Keratinocyte (primary cell): Measurements from ENCODE around the gene TMC1. TPM values are rescaled to one million over a fixed set of nuclear protein-coding genes. Genes with fewer than 3 reads are reported as not detected.

Source experiments
- DNase-seq: peaks from one replicate; pipeline ENCODE4 v3.0.0-alpha.2; 2011; ENCODE audit warnings: low read depth, missing footprints, low spot score
- FAIRE-seq: peaks from 2 replicates; lab custom pipeline; 2011; peaks lifted over from hg19 to GRCh38; lab: Jason Lieb, UNC
- H2AFZ ChIP-seq: 2 replicates; pipeline ENCODE4 v1.6.0; 2012; ENCODE audit warnings: low read length, control low read depth, inconsistent platforms; ENCODE audit not compliant: control insufficient read depth
- H3K27ac ChIP-seq: 2 replicates; pipeline ENCODE4 v1.5.1; 2011; ENCODE audit warnings: low read length; ENCODE audit not compliant: control insufficient read depth, insufficient read depth
- H3K27me3 ChIP-seq: 3 replicates; pipeline ENCODE4 v1.6.0; 2011; ENCODE audit warnings: low read length; ENCODE audit not compliant: control insufficient read depth, insufficient read depth; ENCODE audit errors: extremely low read depth
- H3K36me3 ChIP-seq, 2 experiments: 2 replicates in 1 of 2; 3 replicates in 1 of 2; pipeline ENCODE4 v1.5.1; 2011; ENCODE audit warnings: low read length in 2 of 2, mild to moderate bottlenecking in 1 of 2; ENCODE audit not compliant: control insufficient read depth in 2 of 2, insufficient read depth in 2 of 2; ENCODE audit errors: extremely low read depth in 1 of 2
- H3K4me1 ChIP-seq: 3 replicates; pipeline ENCODE4 v1.5.1; 2011; ENCODE audit warnings: low read length; ENCODE audit not compliant: control insufficient read depth, insufficient read depth; ENCODE audit errors: extremely low read depth
- H3K4me2 ChIP-seq: 3 replicates; pipeline ENCODE4 v1.6.0; 2011; ENCODE audit warnings: low read depth, low read length; ENCODE audit not compliant: control insufficient read depth, insufficient read depth; ENCODE audit errors: extremely low read depth
- H3K4me3 ChIP-seq, 3 experiments: fragments of 200-600 bp in 1 of 3; sonication (generic) in 1 of 3; 2 replicates in 2 of 3; 3 replicates in 1 of 3; pipeline ENCODE4 v1.5.1; 2011 to 2016; ENCODE audit warnings: low read length in 3 of 3, mild to moderate bottlenecking in 3 of 3, control low read depth in 2 of 3, inconsistent platforms in 1 of 3, low read depth in 1 of 3, mixed read lengths in 1 of 3, mixed run types in 1 of 3, moderate library complexity in 1 of 3; ENCODE audit not compliant: control insufficient read depth in 2 of 3, insufficient read depth in 2 of 3; ENCODE audit errors: extremely low read depth in 1 of 3
- H3K79me2 ChIP-seq: 2 replicates; pipeline ENCODE4 v1.6.0; 2012; ENCODE audit warnings: low read length; ENCODE audit not compliant: control insufficient read depth, insufficient read depth
- H3K9ac ChIP-seq: 3 replicates; pipeline ENCODE4 v1.6.0; 2011; ENCODE audit warnings: low read length; ENCODE audit not compliant: control insufficient read depth, insufficient read depth; ENCODE audit errors: extremely low read depth
- H3K9me1 ChIP-seq: 3 replicates; pipeline ENCODE4 v1.6.0; 2011; ENCODE audit warnings: low read length; ENCODE audit not compliant: control insufficient read depth, insufficient read depth; ENCODE audit errors: extremely low read depth
- H3K9me3 ChIP-seq: 2 replicates; pipeline ENCODE4 v1.5.1; 2012; ENCODE audit warnings: low read depth, low read length; ENCODE audit not compliant: control insufficient read depth
- H4K20me1 ChIP-seq: 3 replicates; pipeline ENCODE4 v1.6.0; 2011; ENCODE audit warnings: low read length; ENCODE audit not compliant: control insufficient read depth, insufficient read depth; ENCODE audit errors: extremely low read depth
- EZH2 ChIP-seq: IDR thresholded peaks from one replicate; pipeline ENCODE4 v1.6.1; 2012; ENCODE audit warnings: inconsistent platforms, mild to moderate bottlenecking, low read length, moderate library complexity
- dilution Hi-C: fragments of 300-500 bp; cut with MboI; formaldehyde crosslinking; loops from one replicate; pipeline ENCODE4 v1.7.0; 2020; ENCODE audit warnings: low sequenced_read_pairs; ENCODE audit not compliant: extremely low pct_ligation_motif_present
- polyA plus RNA-seq, 5 experiments: library from polyadenylated mRNA; depleted of rRNA in 3 of 5; stranded (reverse) in 3 of 5; stranded (forward) in 1 of 5; unstranded in 1 of 5; fragments of >200 nt; gene quantifications; 1 replicate in 1 of 5; 2 replicates in 3 of 5; 3 replicates in 1 of 5; pipeline versions ENCODE4 v1.2.1 to v1.2.3, GENCODE V29; 2011 to 2012; ENCODE audit warnings: missing spikeins in 2 of 5, low read depth in 1 of 5, low replicate concordance in 1 of 5
- TF ChIP-seq, protein P1 (sequence below), 3 experiments: IDR thresholded peaks in 1 of 3; conservative IDR thresholded peaks in 1 of 3; optimal IDR thresholded peaks in 1 of 3; 2 replicates in 2 of 3; 3 replicates in 1 of 3; pipeline versions ENCODE3 to v1.5.1; 2011; ENCODE audit warnings: low read length in 3 of 3, mild to moderate bottlenecking in 3 of 3, moderate library complexity in 2 of 3, control low read depth in 1 of 3, inconsistent platforms in 1 of 3; ENCODE audit not compliant: insufficient read depth in 2 of 3; ENCODE audit errors: extremely low read depth in 1 of 3

The TMC1 gene
- polyA plus RNA-seq, 1 donor (not counting 4 experiments of a cell fraction or from before 2014, with no cell fraction given) = 0.05 TPM

DNA sequence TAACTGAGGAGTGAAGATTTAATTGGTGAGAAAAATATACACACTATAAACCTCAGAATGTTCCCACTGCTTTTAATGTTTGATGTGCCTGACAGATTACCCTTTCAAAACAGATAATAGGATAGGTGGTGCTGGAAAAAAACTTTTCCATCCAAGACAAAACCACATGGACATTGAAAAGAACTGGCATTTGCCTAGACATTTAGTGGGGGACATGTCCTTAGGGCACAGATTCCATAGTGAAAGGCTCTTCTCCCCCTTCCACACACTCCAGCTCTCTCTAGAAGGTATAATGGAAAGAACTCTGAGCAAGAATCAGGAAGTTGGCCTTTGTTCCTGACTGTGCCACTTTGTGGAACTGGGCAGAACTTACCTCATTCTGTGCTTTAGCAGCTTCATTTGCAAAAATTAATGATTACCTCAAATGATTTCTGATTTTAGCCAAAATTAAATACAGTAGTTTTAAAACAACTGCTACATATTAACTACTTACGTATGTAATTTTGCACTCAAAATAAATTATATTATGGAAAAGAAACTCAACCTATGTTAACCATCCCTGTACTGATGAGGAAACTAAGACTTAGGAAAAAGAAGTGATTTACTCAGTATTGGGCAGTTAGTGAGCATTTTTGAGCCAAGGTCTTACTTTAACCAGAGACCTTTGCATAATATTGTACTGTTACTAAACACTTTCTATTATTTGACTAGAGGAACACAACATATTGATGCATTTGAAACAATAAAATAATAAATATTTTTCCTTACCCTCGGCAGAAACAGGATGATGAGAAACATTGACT lies 43.3 kb downstream of the TMC1 start:
- Histone ChIP-seq H3K79me2 (no peaks in the 10 kb centered on the region), H3K9ac (no peak overlapping the region), H3K9me3 (no peaks in the 10 kb centered on the region), H3K9me1 (no peaks in the 10 kb centered on the region), H3K27ac (no peak overlapping the region), H3K27me3 (no peaks in the 10 kb centered on the region), H4K20me1 (no peaks in the 10 kb centered on the region), H3K4me1 (no peaks in the 10 kb centered on the region), H3K4me2 (no peak overlapping the region), H2AFZ (no peak overlapping the region), H3K4me3 (no peak overlapping the region), H3K36me3 (no peaks in the 10 kb centered on the region)
- no peak for DNase-seq
- dilution Hi-C loops = no loop called here
- TF ChIP-seq EZH2 = no peak
- TF ChIP-seq, protein P1, sequence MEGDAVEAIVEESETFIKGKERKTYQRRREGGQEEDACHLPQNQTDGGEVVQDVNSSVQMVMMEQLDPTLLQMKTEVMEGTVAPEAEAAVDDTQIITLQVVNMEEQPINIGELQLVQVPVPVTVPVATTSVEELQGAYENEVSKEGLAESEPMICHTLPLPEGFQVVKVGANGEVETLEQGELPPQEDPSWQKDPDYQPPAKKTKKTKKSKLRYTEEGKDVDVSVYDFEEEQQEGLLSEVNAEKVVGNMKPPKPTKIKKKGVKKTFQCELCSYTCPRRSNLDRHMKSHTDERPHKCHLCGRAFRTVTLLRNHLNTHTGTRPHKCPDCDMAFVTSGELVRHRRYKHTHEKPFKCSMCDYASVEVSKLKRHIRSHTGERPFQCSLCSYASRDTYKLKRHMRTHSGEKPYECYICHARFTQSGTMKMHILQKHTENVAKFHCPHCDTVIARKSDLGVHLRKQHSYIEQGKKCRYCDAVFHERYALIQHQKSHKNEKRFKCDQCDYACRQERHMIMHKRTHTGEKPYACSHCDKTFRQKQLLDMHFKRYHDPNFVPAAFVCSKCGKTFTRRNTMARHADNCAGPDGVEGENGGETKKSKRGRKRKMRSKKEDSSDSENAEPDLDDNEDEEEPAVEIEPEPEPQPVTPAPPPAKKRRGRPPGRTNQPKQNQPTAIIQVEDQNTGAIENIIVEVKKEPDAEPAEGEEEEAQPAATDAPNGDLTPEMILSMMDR (optimal IDR thresholded peaks at IDR 0.05 in 1 of 3, IDR thresholded peaks at IDR 0.05 in 1 of 3, conservative IDR thresholded peaks at IDR 0.05 in 1 of 3; ENCODE audit: extremely low read depth in 1 of 3, insufficient read depth in 2 of 3, low read length in 3 of 3) = no peak
- no peak for FAIRE-seq

DNA sequence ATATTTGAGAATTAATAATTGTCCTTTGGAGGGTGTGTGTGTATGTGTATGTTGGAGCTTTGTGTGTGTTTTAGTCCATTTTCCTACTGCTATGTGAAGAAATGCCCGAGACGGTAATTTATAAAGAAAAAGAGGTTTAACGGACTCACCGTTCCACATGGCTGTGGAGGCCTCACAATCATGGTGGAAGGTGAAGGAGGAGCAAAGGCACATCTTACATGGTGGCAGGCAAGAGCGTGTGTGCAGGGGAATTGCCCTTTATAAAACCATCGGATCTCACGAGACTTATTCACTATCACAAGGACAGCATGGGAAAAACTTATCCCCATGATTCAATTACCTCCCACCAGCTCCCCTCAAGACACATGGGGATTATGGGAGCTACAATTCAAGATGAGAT lies 44.1 kb downstream of the TMC1 start:
- dilution Hi-C loops = no loop called here
- no peaks in the 10 kb centered on the region for H3K79me2 ChIP-seq
- no peak overlapping the region for H3K4me2 ChIP-seq
- H2AFZ ChIP-seq = no peak overlapping the region
- no peak for TF ChIP-seq EZH2
- TF ChIP-seq, protein P1 (optimal IDR thresholded peaks at IDR 0.05 in 1 of 3, IDR thresholded peaks at IDR 0.05 in 1 of 3, conservative IDR thresholded peaks at IDR 0.05 in 1 of 3; ENCODE audit: extremely low read depth in 1 of 3, insufficient read depth in 2 of 3, low read length in 3 of 3) = no peak
- no peaks in the 10 kb centered on the region for H3K9me3 ChIP-seq
- H4K20me1 ChIP-seq = no peaks in the 10 kb centered on the region
- no peak overlapping the region for H3K27ac ChIP-seq
- H3K9me1 ChIP-seq = no peaks in the 10 kb centered on the region
- DNase-seq (no peak), FAIRE-seq (no peak)
- H3K36me3 ChIP-seq = no peaks in the 10 kb centered on the region
- H3K9ac ChIP-seq = no peak overlapping the region
- H3K27me3 ChIP-seq = no peaks in the 10 kb centered on the region
- H3K4me3 ChIP-seq = no peak overlapping the region
- H3K4me1 ChIP-seq = no peaks in the 10 kb centered on the region
